HPDE6-E6E7 (cell line): Measurements from ENCODE around the gene MMAB.

Experiments
- DNase-seq: peaks from one replicate; pipeline ENCODE4 v3.0.0; 2011; ENCODE audit warnings: missing footprints; ENCODE audit errors: extremely low spot score

The MMAB gene

DNA sequence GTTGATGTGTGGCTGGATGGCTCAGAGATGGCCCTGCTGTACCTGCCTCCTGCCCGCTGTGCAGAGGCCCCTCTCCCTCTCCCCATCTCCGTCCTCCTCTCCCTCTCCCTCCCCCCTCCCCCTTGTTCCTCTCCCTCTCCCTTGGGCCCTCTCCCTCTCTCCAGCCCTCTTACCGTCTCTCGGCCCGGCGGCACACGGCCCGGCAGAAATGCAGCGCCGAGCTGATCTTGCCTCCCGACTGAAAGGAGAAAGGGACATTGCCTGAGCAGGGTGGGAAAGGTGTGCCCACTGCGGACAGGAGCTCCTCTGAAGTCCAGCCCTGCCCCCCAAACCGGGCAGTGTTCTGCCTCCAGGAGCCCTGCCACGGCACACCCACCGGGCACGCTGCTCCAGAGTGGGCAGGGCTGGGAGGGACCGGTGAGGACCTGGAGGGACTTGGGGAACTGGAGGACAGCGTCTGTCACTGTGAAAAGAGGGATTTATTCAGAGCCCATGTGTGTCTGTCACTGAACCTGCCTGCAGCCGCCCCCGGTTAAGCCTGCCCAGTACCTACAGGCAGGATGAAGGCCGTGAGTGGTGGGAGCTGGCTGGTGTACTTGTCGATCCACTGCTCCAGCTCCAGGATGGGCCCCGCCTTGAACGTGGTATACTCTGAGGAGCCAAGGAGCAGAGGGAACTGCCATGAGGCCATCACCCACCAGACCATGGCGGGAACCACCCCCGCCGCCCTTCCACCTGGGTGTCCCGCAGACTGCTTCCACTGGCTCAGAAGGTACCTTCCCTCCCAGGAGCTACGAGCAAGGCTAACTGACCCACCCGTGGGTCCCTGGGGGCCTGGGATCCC is 12.2 kb downstream of the MMAB start:
- no peak for DNase-seq

DNA sequence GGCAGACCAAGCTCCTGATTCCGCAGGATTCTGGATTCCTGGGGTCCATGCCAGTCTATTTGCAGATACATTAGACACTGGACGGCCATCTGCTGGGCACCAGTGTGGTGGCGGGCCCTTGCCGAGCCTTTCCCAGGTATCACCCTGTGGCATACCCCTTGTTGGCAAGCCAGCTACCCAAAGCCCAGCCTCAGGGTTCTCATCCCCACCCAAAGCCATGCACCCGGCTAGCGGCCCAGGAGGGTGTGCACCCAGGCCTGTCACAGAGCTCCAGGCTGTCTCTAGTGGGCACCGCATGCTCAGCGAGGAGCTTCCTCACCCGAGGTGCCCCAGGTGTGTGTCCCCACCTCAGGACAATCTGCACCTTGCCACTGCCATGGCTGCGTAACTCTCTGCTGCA is 13.7 kb downstream of the MMAB start:
- DNase-seq, result no peak

DNA sequence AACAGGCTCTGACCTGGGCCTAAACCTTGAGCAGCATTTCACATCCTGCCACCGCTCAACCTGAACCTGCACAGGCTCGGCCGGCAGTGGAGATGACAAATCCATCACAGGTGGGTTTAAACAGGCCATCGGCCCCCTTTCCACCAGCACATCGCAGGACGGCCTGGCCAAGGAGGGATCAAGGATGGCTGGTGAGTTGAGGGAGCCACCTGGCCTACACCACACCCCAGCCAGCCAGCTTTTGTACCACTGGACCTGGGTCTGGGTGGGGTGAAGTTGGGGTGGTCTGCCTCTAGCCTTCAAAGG is 14.2 kb downstream of the MMAB start:
- no peak for DNase-seq

DNA sequence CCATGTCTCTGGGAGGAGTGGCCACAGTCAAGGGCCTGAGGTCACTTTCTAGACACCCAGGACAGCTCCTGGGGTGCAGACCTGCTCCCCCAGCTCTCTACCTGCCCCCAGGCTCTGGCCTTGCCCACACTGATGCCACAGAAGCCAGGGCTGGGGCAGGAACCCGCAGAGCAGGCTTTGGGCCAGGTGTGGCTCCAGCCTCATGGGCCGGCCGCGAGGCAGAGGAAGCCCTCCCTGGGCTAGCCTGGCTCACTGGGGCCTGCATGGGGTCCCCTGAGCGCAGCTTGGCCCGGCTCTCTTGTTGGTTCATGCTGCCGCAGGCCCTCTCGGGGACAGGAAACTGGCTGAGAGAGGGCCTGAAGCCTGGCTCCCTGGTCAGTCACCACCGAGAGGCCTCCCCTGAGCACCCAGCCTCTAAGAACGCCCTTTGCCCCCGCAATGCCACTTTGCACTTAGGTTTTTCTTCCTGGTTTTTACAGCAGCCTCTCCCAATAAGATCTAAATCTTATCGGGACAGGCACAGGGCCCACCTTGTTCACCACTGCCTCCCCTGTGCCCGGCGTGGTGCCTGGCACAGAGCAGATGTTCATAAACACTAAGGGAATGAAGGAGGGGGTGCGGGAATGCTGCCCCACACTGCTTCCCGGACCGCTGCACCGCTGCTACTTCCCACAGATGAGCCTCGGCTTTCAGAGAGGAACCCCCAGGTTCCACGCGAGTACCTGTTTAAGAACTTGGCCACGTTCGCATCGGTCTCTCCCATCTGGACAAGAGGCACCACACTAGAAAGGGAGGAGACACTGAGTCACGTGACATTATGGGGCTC is 14.7 kb downstream of the MMAB start:
- DNase-seq, result no peak

DNA sequence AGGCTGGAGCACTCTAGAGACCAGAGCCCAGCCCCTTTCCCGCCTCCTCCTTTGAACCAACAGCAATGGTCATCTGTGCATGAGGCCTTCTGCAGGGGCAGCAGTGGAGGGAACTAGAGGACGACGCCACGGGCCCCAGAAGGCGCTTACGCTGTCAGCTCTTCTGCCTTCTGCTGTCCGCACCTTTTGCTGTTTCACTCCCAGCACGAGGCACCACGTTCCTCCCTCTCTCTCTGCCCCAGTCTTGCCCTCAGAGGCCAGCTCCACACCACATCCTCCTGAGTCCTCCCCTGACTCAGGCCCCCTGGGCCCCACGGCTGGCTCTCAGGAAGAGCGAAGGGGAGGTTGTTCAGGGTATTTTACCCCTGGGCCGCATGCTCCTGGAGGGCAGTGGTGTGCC is 15.5 kb downstream of the MMAB start:
- no peak for DNase-seq

DNA sequence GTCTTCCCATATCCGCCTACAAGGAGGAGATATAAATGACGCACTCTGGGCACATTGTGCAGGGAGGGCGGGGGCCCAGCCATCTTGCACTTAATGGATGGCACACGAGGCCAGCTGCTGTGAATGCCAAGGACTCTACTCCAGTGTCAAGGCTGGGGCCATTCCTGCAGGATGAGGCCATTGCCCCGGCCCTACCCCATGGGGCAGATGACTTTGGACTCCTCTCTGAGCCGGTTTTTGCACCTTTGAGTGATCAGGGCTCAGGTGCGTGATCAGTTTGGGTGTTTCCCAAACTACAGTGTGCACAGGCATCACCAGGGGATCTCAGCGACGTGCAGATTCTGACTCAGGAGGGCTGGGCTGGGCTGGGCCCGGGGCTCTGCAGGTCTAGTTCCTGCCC is 16.1 kb downstream of the MMAB start:
- DNase-seq, result no peak

DNA sequence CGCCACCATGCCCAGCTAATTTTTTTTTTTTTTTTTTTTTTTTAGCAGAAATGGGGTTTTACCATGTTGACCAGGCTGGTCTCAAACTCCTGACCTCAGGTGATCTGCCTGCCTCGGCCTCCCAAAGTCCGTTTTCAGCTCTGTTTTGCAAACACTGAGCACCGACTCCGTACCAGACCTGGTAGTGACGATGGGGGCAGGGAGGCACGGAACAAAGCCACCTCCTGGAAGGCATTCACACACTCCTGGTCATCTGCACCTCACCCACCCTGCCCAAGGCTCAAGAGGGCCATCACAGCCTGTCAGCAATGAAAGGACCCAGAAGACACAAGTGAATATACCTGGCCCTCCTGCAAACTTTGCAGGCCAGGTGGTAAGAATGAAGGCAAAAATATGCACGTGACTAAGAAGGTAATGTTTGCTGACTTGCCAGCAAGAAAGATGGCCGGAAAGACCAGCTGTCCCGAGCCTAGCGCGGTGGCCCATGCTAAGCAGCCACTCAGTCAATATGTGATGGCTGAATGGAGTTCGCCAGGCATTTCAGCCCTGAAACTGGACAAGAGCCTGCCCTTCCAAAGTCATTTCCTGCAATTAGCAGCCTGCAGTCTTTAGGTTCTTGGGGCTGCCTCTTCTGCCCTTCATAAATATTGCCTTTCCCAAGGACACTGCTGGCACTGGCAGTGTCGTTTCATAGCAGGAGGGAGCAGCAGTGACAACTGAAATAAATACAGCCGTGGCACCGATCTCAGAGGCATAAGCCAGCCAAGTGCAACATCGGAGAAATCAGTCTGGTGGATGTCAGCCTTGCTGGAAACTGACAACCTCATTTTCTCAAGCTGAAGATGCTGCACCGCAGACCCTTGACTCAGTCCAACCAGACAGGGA is 17.6 kb downstream of the MMAB start:
- DNase-seq, result no peak

DNA sequence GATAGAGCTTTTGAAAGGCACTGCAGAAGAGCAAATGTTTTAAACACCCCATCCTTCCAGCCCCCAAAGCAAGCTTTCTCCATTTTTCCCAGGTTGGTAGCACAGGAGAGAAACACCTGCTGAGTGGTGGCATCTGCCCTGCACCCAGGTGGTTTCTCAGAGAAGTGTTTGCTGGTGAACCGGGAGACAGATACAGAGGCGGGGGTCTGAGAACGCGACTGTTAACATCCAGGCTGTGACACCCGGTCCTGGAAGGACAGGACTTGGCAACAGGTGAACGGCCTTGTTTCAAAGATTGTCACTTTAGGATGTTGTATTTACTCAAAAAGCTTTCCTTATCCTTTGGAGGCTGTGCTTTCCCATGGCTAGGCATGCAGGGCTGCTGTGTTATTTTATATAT is 18.5 kb downstream of the MMAB start:
- no peak for DNase-seq

DNA sequence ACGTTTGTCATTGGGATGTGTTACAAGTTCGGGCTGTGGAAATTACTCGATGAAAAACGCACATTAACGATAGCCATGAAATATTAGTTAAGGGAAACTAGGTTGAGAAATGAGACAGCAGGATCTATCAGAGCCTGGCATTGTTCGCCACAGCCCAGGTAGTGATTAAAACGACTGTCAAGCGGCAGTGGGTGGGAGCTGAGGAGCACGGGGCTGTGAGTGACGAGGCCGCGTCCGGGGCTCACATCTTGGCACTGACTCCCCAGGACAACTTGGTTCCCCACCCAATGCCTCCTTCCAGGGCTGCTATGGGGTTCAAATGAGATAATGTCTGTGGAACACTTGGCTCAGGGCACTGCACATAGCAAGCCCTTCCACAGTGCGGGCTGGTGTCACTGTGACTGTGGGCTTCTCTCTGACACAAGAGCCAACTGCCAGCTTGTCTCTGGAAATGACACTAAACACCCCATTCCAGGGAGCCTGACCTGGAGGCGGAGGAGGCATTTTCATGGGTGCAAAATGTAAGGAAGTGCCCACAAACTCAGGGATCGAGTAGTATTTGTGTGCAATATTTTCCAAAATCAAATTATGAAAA is 19.3 kb downstream of the MMAB start:
- DNase-seq, result no peak

DNA sequence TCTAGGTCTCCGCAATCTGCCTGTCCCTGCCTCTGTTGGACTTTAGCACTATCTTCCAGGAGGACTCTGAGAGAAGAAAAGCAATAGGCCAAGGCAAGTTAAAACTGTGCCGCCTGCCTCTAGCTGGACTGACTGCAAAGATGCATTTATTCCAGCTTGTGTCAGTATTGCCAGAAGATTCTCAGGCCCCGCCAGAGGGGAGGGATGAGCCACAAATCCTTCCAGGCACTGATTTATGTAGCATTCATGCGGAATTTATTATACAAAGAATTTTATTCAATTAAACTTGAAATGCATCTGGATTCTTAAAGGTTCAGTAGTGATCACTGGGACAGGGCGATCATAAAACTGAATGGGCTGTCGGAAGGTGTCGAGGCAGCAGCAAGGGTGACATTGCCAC is 19.8 kb downstream of the MMAB start:
- DNase-seq, result no peak

DNA sequence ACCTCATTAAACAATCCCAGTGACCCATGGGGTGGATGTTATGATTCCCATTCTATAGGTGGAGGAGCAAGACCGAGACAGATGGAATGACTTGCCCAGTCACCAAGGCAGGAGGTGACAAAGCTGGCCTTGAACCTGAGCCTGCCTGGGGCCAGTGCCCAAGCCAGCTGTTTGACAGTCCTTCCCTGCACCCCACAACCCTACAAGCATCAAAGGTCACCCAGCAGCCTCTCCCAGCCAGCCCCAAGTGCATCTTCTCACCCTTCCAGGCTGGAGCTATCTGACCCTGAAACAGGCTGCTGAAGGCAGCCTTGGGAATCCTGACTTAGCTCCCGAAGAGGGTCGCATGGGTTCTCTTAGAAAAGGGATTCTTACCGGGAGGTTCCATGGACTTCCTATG is 20.3 kb downstream of the MMAB start:
- DNase-seq, result no peak

DNA sequence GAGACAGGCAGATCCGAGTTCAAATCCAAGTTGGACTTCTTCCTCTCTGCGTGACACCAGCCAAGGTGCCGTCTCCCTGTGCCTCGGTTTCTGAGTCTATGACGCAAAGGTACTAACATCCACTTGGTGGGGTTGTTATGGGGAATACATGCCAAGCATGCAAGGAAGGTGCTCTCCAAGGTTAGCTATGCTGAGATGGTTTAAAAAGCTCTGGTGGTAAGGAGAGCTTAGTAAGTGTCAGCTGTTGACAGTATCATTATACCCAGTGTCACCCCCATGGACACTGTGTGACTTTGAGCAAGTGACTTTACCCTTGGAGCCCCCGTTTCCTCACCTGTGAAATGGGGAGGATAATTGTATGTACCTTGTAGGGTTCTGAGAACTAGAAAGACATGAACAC is 22.2 kb downstream of the MMAB start:
- DNase-seq, result no peak

DNA sequence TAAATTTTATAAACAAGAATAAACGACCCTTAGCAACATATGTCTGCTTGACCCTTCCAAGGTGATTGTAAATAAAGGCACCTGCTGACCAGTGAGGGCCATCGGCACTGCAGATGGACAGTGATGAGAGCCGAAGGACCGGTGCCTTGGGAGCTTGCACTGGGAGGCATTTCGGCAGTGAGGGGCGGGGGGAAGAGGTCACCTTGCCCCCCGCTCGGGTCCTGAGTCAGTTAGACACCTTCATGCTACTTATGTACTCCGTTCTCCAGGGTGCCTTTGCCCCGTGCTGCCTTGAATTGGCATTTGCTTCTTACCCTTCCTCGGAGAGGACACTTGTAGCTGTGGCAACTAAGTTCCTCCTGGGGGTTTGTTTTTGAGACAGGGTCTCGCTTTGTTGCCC is 23.0 kb downstream of the MMAB start:
- no peak for DNase-seq

DNA sequence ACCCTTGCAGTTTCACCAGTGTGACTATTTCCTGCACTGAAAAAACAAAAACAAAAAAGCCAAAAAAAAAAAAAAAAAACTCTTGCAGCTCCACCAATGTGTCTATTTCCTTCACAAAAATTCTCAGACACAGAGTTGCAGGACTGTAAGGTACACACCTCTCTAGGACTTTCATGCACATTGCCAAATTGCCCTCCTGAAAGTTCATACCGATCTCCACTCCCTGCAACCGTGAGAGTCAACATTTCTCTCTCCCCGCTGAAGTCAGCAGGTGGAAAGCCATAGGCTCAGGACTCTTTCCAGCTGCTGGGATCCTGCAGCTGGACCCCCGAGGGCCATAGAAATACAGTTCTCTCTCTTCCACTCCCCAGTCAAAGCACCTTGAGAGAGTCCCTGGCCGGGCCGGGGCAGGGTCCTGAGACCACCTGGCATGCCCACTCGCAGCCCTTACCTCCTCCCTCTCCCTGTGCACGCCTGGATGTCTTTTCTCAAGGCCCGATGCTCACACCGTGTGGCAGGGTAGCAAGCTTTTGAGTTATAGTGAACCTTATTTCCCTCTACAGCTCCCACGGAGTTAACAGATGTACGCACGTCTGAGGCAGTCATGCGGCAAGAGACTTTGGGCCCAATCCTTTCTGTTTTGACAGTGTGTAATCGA is 23.6 kb downstream of the MMAB start:
- no peak for DNase-seq

DNA sequence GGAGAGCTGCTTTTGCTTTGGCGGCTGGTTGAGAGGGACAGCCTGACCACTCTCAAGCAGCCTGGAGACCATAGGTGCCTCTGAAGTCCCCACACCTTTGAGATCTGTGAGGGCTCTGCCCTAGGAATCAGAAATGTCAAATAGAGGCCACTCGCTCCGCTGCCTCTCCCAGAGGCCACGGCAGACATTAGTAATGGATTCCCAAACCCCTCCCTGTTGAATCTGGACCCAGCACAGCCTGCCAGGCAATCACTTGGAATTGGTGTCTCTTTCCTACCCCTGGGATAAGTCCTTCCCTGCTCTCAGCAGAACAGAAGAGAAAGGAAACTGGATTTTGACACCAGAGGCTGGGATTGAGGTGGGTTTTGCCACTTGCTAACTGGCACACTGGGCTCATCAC is 25.0 kb downstream of the MMAB start:
- no peak for DNase-seq

DNA sequence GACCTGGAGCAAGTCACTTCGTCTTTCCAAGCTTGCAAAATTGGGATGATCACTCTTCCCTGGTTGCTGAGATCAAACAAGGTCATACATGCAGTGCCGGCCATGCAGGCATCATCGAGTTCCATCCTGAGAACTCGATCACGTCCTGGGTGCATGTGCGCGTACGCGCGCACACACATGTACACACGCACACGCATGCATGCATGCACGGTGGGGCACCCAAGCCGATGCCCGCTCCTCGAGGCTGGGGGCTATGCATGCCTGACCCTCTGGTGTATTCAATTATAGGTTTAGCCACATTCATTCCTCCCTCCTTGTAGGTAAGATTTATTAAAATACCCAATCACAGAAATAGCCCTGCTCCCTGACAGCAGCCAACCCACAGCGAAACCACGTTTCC is 26.0 kb downstream of the MMAB start:
- no peak for DNase-seq

DNA sequence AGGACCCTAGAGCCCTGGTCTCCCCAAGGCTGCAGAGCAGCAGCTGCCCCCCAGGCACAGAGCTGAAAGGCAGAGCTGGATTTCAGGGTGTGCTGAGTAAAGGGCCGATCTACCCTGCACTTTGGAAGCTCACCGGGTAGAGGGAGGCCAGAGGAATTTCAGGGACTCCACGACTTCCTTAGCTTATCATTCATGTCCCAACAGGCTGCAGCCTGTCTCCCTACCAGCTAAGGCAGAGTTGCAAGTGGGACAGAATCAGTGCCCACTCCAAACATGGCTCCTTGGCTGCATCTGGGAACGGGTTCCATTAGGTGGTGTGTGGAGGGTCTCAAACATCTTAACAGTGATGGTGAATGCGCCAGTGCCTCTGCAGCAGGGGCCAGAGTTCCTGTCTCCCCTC is 27.5 kb downstream of the MMAB start:
- peak; percentile 38 for DNase-seq

DNA sequence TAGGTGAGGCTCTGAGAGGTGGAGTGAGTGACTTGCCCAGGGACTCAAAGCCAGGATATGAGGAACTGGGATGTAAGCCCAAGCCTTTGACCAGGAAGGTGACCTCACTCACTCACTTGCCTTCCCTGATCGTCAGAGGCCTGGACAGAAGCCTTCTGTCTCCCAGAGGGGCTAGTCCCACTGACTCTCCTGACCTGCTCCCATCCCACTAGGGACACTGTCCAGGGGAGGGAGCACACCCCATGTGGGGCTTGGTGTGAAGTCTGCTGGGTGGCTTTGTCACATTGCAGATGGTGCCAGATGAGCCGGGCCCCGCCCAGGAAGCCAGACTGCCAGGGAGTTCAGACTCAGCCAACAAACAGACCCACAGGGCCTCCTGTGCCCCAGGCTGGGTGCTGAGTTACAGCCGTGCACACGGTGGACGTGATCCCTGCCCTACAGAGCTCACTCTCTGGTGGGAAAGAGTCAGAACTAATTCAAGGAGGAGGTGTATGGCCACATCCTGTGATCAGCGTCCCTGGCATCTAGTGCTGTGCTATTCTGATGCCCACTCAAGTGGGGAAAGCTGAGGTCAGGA is 28.3 kb downstream of the MMAB start:
- DNase-seq, result peak; percentile 14

DNA sequence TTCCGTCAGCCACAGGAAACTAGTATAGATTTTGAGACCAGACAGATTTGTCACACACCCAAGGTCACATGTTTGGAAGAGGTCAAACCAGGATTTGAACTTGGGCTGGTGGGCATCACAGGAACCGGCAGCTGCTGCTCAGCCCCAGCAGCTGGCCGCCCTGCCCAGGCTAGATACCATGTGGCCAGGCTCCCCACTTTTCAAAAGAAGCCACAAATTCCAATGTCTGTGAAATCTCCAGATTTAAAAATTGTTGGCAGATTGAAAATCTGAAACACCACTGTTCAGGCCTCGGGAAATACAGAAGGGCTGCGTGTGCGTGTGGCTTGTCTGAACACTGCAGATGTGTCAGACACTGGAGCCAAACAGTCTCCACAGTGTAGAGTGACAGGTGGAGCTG is 30.4 kb downstream of the MMAB start:
- DNase-seq, result no peak

DNA sequence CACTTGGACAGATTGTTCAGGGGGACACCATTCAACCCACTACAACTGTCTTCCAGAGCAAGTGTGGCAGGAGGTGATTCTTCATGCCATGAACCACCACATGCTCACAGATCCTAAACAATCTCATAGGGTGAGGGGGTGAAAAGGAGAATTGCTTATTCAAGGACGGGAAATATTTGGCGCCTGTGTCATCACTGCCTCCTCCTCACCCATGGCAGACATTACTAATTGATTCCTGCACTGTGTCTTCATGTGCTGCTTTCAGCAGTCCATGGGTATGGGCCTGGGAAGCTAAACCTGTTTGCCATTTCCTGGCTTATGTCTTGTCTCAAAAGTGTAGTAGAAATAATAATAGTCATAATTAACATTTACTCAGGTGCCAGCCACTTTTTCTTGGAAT is 31.3 kb downstream of the MMAB start:
- no peak for DNase-seq

DNA sequence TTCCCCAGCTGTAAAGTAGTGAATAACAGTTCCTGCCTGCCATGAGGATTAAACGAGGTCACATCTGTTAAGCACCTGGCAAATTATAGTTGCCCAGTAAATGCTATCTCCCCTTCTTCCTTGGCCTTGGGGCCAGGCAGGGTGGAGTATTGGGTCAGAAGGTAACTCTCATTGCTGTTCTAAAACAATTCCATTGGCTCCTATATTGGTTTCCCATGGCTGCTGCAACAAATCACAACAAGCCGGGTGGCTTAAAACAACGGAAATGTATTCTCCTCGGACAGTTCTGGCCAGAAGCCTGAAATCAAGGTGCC is 31.9 kb downstream of the MMAB start:
- no peak for DNase-seq
